Thyroid gland (tissue), 4 donors: ENCODE data around the gene COL26A1.

Source experiments
- CTCF ChIP-seq, 6 experiments: fragments of 200-600 bp in 3 of 6; fragments of 450-650 bp in 3 of 6; sonication (generic) in 3 of 6; IDR thresholded peaks; one replicate each; pipeline ENCODE4 v1.5.1; 2016 to 2019; ENCODE audit warnings: antibody characterized with exemption in 6 of 6, mild to moderate bottlenecking in 2 of 6, inconsistent platforms in 1 of 6, moderate library complexity in 1 of 6
- POLR2A ChIP-seq, 2 donors: fragments of 450-650 bp; IDR thresholded peaks; one replicate each; pipeline ENCODE4 v1.6.1; 2017; ENCODE audit warnings: antibody characterized with exemption in 2 of 2, mild to moderate bottlenecking in 2 of 2, moderate library complexity in 1 of 2

DNA sequence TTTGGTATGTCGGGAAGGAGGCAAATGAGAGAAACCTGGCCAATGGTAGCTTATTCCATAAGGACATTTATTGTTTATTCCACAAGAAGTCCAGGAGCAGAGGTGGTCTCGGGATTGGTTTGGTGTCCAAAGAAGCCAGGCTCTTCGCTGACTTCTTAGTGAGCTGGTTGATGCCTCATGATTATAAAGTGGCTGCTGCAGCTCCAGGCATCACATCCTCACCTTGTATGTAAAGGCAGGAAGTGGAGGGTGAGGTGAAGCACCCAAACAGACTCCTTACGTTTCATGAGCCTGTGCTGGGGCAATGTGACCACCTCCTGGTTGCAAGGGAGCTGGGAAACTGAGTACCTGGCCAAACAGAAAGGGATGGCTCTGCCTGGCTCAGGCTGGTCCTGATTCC, 174.0 kb downstream of the COL26A1 start:
- no peak for TF ChIP-seq CTCF (IDR thresholded peaks at IDR 0.05)
- TF ChIP-seq POLR2A (IDR thresholded peaks at IDR 0.05), result no peak
